Tibial nerve (tissue), 4 donors: ENCODE data around the gene SAXO2.

Experiments used
- CTCF ChIP-seq, 5 experiments: fragments of 200-600 bp in 3 of 5; fragments of 450-650 bp in 2 of 5; sonication (generic) in 3 of 5; IDR thresholded peaks; one replicate each; pipeline ENCODE4 v1.5.1; 2016 to 2019; ENCODE audit warnings: antibody characterized with exemption in 5 of 5, mild to moderate bottlenecking in 3 of 5, moderate library complexity in 2 of 5
- EP300 ChIP-seq, 2 donors: sonication (generic); formaldehyde crosslinking; IDR thresholded peaks; one replicate each; pipeline ENCODE4 v1.6.1; 2017; ENCODE audit warnings: antibody characterized with exemption in 2 of 2, mild to moderate bottlenecking in 1 of 2
- POLR2A ChIP-seq, 2 donors: fragments of 450-650 bp; IDR thresholded peaks; one replicate each; pipeline ENCODE4 v1.6.1; 2017; ENCODE audit warnings: antibody characterized with exemption in 2 of 2, mild to moderate bottlenecking in 2 of 2, moderate library complexity in 2 of 2

DNA sequence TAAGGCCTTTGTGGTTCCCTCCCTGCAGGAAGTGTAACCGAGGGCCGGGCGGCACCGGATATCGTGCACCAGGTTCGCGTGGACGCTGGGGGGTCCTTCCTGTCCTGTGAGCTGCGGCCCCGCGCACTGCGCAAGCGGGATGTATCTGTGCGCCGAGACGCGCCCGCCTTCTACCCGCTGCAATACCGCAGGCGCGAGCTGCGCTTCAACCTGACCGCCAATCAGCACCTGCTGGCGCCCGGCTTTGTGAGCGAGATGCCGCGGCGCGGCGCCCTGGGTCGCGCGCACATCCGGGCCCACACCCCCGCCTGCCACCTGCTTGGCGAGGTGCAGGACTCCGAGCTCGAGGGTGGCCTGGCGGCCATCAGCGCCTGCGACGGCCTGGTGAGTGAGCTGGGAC is 35.9 kb downstream of the SAXO2 start:
- TF ChIP-seq CTCF (IDR thresholded peaks at IDR 0.05): no peak
- TF ChIP-seq POLR2A (IDR thresholded peaks at IDR 0.05): no peak
- TF ChIP-seq EP300 (IDR thresholded peaks at IDR 0.05): no peak
